NCI-H187 (cell line): Measurements from ENCODE around the gene SORCS2.
"Not testable (repeated sequence)": the region's sequence is repeated elsewhere in the genome, so short reads cannot be mapped to it uniquely, and the experiment has no call there.

Source experiments
- DNase-seq, 2 experiments: peaks; one replicate each; lab custom pipeline; 2025; lab: John Stamatoyannopoulos, UW

Gene SORCS2

DNA sequence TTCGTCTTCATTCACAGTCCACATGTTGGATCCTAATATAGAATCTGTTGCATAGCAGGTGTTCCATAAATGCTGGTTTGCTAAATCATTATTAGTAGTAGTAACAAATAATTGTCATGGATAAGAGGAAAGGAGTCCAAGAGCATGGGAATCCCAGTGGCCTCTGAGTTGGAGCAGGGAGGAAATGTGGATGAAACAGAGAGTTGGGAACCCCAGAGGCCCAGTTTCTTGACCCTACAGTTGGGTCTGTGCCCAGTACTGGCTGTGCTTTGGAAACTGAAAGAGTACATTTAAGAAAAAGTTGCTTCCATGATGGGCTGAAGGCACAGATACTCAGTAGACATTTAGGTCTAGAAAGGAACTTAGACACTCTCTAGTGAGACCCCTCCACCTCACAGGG is 391.8 kb downstream of the SORCS2 start:
- DNase-seq, result no peak

DNA sequence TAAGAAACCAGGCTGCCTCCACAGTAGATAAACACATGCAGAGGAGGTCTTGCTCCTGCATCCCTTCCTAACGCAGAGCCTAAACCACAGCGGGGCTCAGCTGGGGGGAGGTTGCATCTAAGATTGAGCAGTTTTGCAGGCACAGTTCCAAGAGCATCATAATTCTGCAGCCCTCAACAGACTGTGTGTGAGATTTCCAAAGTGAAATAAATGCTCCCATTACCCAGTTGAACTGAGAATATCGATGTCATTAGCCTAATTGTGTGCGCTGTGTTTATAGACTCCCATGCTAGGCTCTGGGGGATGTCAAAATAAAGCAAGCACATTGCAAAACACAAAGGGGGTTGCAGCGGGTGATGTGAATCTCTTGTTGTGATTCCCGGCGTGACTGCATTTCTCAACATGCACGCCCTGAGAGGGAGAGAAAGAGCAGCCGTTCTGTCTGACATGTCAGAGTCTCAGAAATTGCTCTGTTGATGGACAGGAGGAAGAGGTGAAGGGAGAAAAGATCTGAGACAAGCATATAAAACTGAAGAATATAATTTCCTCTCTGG is 392.3 kb downstream of the SORCS2 start:
- no peak for DNase-seq

DNA sequence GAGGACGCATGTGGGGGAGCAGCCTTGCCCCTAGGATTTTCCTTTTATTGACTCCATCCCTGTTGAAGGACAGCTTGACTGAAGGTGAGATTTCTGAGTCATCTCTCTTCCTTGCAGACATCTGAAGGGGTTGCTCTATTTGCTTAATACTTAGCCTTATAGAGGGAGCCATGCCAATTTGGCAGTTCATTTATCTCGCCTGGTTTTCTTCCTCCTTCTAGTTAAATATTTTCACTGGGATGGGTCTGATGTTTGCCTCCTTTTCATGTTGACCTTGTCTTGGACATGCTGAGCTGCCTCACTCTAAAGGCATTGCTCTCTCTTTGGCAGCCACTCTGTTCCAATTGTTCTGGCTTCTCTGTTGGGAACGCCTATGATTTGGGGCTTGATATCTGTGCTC is 393.4 kb downstream of the SORCS2 start:
- DNase-seq, result no peak

DNA sequence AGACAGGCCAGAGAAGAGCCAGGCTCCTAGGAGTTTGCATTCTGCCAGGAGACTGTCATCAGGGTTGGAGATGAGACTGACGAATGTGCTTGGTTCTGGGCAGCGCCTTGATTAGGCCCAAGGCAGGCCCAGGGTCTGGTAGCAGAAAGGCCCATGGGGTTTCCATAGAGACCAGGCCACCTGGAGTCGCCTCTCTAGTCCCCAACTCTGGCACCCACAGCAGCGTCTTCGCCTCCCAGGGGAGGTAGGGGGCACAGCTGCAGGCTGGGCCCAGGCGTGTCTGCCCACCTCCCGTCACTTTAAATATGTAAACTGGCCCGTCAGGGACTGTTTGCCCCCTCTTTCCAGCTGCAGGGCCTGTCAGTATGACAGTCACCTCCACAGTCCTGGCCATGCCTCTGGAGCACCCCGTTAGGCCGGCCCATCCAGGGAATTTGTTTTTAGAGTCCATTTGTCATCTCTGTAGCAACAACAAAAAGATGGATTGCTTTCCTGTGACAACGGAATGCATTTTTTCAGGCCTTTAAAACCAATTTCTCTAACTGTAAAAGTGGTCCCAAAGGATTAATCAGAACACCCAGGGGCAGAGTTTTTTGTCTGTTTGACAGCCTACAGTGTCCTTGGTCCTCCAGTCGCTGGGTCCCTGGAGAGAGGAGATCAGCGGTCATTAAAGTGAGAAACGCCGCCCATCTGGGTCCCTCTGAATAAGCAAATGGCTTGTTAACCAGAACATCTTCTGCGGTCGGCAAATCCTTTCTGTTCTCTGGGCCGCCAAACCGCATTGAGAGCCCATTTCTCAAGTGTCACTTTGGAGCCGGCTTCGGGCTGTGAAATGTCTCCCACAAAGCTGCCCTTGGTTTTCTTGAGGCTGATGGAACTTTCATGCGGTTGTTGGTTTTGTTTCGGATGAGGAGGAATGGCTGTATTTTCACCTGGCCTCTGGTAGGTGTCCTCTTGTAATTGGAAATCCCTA is 395.4 kb downstream of the SORCS2 start:
- peak; percentile 86 to 90 for DNase-seq

DNA sequence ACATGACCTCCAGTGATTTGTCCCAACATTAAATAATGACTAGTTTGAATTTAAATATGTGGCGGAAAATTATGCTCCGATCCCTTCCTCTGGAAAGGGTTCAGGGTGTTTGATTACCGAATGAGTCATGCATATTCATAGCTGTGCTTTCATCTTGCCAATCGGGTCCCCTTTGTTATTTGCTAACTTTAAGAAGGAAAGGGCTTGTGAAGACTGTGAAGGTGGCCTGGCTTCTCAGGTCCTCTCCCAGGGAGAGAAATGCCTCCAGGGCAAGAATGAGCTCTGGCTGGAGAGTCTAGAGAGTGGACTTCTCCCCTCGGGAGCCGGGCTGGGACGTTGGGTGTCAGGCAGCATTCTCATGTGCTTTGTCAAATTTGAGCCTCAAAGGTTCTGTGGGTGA is 397.9 kb downstream of the SORCS2 start:
- DNase-seq, result no peak

DNA sequence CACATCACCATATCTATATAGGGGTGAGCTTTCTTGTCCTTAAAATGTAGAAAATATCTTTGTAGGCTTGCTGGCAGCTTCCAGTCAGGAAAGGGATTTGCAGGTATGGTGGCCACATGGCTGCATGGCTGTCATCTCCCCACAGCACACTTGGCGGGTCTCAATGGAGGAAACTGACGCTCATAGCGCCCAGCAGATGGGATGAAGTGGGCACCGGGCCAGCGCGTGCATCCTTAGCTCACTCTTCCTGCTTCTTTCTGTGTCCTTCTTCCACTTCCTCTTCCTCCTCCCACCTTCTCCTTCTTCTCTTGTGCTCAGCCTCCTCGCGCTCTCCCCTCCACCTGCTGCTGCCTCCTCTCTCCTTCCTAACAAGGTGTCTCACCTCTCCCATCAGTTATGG is 398.6 kb downstream of the SORCS2 start:
- no peak for DNase-seq

DNA sequence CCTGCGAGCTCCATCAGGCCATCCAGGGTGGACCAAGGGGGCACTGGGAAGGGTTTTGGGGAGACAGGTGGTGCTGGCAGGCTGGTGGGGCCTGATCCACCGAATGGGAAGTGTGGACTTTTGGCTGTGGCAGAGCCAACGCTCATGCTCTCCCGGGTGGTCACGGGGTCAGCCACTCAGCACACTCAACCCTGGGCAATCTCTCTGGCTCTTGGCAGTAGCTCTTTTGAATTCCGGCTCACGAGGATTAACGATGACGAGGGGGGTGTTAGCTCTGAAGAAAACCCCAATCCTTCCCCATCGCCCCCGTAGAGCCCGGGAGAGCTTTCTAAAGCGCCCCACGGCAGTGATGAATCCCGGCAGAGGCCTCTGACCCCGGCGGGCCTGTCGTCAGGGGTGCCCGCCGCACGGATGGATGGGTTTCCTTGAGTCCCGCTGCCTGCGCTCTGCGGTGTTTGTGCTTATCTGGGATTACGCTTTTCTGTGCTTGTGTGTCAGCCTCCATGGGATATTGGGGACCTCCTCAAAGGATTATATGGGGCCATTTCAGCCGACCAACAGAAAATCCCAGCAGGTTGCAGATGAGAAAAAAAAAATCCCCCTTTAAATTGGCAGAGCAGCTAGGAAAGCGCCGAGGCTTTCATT is 399.2 kb downstream of the SORCS2 start:
- no peak for DNase-seq

DNA sequence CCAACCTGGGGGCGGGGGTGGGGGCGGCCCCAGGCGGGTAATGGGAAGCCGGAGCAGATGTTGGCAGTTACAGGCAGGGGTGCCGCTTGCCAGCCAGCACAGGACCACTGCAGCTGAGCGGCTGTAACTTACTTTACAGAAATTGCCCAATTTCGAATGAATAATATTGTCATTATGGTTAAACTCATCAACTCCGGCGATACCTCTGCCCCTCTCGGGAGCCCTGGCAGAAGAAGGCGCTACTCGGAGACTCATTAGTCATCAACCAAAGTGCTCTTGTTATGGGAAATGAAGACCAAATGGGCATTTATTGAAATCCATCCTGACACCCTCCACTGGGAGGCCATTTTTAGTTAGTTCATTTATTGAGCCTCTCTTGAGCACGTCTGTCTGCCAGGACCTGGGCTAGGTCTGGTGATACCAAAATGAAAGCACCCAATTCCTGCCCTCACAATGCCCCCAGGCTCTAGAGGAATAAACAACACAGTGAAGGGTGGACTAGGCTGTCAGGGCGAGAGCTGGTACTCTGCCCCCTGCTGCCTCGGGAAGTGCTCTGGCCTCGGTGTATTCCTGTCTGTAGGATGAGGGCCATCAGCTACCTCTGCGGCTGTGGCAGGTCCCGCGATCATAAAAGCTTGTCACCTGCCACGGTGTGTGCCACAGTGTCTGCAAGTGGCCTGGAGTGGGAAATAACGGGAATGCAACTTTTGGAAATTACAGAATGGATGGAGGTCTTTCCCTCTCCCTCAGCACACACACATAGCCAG is 401.5 kb downstream of the SORCS2 start:
- DNase-seq, result no peak

DNA sequence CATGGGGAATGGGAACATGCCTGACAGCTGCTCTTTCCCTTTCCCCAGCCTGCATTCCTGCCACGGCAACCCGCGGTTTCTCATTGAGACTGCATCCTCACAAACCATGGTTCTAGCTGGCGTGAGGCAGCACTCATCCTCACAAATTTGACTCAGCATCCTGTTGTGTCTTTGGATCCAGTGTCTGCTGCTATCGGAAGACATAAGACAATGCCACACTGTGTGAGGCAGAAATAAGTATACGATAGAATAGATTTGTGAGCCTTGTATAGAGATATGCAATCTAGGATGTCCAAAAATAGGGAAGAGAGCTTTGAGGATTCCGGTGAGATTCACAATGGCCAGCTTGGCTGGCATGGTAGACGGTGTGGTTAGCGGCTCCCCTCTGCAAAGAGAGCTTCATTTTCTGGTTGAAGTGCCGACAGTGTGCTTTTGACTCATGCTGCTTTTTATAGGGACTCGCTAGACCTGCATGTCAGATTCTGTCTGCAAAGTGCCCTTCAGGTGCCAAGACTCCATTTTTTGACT is 403.7 kb downstream of the SORCS2 start:
- no peak for DNase-seq

DNA sequence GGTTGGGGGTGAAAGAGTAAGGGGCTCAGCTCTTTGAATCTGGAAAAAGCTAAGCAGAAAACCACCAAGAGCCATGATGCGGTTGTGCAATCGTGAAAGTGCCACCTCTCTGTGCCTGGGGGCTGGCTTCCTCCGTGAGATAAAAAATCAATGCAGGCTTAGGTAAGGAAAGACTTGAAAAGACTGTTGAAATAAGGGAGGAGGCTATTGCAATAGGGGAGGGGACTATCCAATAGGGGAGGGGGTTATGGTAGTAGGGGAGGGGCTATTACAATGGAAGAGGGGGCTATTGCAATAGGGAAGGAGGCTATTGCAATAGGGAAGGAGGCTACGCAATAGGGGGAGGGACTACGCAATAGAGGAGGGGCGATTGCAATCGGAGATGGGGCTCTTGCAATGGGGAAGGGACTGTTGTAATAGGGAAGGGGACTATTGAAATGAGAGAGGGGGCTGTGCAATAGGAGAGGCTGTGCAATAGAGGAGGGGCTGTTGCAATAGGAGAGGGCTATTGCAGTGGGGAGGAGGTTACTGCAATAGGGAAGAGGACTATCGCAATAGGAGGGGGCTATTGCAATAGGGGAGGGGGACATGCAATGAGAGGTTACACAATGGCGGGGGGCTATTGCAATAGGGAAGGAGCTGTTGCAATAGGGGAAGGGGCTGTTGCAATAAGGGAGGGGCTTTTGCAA is 404.7 kb downstream of the SORCS2 start:
- no peak for DNase-seq

DNA sequence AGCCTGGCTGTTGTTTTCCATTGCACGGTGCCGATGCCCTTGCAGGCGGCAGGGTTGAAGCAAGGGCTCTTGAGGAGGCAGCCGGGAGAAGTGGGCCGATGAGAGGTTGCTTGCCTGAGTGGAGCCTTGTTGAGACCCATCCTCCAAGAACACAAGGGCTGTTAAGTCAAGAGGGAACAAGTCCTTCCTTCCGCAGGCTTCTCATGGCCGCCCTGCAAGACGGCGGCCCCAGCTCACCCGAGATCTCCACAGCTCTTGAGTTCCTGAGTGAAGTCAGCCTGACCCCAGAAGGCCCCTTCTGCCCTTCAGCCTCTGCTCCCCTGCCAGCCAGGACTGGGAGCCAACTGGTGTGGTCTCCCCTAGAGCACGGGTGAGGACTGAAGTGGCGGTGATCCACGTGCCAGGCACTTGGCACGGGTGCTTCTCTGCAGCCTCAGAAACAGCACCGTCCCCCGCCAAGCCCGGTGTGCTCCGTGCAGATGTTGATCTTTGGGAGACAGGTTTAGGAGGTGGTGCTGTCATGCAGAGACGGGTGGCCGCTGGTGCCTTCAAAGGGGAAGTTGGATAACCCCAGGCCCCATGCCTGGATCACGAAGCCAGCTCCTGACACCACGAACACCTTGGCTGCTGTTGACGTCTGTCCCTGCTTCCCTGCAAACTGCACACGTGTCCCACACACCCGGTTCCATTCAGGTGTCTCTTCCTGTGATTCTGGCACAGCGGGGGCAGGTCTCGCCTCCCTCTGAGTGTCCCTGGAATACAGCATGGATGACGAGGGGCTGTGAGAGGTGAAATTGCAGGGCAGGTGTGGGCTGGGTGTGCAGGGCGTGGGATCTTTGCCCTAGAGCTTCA is 406.8 kb downstream of the SORCS2 start:
- peak; percentile 83 to 86 for DNase-seq

DNA sequence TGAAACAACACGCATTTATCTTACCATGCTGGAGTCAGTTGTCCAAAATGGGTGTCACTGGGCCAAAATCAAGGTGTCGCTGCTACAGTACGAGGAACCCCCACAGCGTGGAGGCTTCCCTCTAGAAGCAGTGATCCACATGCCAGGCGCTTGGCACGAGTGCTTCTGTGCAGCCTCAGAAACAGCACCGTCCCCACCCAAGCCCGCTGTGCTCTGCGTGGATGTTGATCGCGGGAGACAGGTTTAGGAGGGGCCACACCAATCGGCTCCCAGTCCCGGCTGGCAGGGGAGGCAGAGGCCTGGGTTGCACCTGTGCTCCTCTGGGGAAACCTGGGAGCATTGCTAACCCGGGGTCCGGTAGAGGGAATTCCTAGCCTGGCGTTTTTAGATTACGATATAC is 407.9 kb downstream of the SORCS2 start:
- no peak for DNase-seq

DNA sequence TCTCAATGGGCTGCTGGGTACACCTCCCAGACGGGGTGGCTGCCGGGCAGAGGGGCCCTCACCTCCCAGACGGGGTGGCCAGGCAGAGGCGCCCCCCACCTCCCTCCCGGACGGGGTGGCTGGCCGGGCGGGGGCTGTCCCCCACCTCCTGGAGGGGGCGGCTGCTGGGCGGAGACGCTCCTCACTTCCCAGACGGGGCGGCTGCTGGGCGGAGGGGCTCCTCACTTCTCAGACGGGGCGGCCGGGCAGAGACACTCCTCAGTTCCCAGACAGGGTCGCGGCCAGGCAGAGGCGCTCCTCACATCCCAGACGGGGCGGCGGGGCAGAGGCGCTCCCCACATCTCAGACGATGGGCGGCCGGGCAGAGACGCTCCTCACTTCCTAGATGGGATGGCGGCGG is 409.8 kb downstream of the SORCS2 start:
- DNase-seq, result not testable (repeated sequence)

DNA sequence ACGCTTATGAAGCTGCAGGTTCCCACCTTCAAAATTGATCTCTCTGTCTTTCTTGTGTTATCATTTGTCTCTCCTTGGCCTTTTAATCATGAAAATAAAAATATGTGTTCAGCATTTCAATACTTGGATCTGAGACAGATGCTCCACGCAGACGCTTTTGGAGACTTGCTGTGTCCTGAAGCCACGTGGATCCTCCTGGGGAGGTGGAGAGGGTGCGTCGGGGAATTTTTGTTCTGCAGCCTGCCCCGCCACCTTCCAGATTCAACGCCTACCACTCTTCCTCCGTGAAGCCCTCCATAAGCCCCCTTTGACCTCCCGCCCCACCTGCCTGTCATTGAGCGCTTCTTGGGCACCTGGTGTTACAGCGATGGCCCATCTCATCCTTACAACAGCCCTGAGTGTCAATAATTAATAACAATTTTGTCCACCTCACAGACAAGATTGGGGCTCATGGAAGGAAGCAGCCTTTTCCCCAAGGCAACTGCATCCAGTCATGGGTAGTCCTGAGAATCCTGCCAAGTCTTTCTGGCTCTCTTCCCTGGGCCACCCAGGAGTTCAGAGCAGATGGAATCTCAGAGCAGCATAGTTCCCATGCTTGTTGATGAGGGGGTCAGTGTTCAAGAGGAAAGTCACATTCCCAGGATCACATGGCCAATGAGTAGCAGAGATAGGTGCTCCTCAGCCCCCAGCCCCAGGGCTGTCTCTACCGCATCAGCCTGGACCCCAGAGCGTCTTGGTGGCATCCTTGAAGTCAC is 415.0 kb downstream of the SORCS2 start:
- no peak for DNase-seq

DNA sequence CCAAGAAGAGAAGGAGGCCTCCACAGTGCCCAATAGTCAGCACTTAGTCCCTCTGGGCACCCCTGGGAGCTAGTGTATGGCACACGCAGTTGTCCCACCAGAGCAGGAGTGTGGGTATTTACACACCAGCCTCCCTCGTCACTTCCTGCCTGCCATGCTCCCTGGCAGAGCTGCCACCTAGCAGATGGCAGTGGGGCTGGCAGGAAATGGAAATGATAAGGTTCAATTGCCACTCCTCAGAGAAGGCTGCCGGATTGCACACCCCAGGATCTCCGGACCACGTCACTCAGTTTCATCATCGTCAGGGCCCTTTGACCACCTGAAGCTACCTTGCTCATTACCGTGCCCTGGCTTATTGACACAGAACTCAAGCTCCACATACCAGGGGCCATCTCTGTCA is 415.7 kb downstream of the SORCS2 start:
- DNase-seq, result no peak

DNA sequence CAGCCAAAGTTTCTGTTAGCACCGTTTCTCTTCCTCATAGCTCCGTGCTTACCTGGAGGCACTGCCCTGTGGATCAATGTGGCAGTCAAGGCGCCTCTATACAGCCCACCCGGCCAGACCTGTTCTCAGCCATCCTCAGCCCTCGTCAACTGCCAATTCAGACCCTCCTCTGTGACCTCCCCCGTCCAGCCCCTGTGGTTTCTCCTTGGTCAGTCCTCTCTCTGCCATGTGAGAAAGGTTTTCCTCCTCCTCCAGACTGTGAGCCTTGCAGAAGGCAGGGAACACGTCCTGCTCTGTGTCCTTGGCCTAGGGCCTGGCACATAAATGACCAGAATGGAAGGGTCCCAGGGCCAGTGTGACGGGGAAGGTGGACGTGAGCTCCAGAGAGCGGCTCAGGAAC is 417.0 kb downstream of the SORCS2 start:
- DNase-seq, result no peak

DNA sequence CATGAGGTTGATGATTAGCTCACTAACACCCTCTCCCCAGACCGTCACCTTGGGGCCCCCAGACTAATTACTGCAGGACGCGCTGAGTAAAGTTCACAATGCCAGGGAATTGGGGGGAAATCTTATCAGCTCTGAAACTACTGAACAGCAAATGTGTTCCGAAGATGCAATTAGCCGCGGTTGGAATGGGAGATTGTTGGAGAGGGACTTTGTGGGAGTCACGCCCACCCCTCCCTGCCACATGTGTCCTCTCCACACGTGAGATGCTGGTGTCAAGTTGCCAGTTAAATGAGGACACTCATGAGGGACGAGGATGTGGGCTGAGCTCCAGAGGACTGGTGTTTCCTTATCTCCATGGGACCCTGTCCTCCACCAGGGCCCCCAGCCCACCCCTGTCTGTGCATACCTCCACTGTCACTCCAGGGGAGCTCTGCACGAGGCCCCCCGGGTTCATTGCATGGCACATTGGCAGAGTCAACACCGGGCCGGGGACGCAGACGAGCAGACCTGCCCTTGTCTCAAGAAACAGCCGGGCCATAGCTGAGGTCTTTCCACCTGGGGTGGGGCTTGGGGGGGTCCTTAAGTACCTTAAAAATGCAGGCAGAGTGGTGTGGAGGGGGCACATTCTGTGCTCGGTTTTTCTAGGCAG is 417.8 kb downstream of the SORCS2 start:
- DNase-seq, result no peak

DNA sequence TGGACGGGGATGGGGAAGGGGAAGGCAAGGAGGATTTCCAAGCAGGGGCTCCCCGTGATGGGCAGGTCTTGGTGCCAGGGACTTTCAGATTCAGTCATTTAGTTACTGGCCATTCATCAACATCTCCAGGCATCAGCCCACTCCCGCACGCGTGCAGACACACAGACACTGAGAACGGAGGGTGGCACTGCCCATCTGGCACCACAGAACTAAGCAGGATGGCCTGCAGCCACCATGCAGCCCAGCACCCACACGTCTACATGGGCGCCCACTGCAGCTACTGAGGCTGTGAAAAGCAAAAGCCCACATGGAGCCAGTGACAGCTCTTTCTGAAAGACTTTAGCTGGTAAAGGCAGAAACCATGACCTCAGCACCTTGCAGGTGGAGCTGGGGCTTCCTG is 418.5 kb downstream of the SORCS2 start:
- DNase-seq, result no peak

DNA sequence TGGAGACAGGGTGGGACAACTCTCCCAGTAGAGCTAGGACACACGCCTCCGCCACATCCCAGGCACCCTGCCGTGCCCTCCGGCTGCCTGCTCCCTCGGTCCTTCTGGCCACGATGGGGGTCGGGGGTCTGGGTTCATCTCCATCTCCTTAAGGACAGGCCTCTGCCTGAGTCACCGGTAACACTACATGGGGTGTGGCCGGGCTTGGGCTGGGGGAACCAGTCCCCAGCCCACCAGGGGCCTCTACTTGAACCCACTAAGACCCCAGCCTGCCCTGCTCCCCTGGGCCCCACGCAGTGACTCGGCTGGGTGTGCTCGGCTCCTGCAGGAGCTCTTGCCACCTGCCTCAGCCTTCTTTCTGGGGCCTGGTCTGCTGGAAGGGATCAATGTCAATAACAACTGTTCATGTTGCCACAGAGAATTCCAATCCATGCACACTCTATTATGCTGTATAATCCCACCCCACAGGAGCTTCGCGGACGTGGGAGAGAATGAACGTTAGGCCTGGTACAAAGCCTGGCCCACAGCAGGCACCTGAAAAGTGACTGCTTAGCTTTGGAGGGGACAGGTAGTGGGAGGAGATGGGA is 420.1 kb downstream of the SORCS2 start:
- no peak for DNase-seq
